Posterior vena cava (tissue), 2 donors: ENCODE results near the gene DAP3. TPM values are rescaled to one million over a fixed set of nuclear protein-coding genes. Genes with fewer than 3 reads are reported as not detected.
"Not testable (repeated sequence)": the region's sequence is repeated elsewhere in the genome, so short reads cannot be mapped to it uniquely, and the experiment has no call there.

Experiments used
- DNase-seq: peaks from one replicate; pipeline ENCODE4 v3.0.0-alpha.2; 2020; ENCODE audit warnings: low spot score
- intact Hi-C, 2 donors: fragments of 100-400 bp; cut with DNase I; formaldehyde crosslinking; loops; one replicate each; pipeline versions ENCODE4 v1.14.1 to v1.14.2; 2022 to 2023
- total RNA-seq, 2 donors: library from RNA; stranded (reverse); fragmentation: NEBNext Ultra II Directional; extraction: Animal tissue kit (Norgen Biotek cat#: 25700); gene quantifications; one replicate each; pipeline ENCODE4 v1.2.1, GENCODE V29; 2021
- donor health status: DM: yes; HTN: yes; CAD: no.
- donor health status: DM: yes; HTN: yes; CAD: no.

The DAP3 gene
- total RNA-seq, 2 donors from 2014 or later = 62.6 to 66.7 TPM

DNA sequence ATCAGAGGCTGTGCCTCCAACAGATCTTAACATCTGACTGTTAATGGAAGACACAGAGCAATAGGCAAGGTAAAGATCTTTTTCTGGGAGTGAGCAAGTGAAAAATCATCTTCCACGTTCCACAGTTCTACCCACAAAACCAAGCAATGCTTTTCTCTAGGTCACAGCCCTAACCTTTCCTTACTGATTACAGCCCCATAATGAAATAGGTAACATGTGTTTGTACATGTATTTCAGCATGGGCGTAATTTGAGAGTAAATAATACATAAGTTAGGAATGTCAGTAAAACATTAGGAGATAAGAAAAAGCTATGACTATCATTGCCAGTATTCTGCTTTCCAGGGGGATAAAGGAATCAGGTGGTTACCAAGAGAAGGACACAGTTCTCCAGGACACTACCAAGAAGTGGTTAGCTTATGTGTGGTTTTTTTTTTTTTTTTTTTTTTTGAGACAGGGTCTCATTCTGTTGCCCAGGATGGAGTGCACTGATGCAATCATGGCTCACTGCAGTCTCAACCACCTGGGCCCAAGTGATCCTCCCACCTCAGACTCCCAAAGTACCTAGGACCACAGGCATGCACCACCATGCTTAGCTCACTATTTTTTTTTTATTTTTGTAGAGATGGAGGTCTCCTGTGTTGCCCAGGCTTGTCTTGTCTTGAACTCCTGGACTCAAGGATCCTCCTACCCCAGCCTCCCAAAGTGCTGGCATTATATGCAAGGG, 72.0 kb downstream of the DAP3 start:
- no peak for DNase-seq
- intact Hi-C loops = no loop called here

DNA sequence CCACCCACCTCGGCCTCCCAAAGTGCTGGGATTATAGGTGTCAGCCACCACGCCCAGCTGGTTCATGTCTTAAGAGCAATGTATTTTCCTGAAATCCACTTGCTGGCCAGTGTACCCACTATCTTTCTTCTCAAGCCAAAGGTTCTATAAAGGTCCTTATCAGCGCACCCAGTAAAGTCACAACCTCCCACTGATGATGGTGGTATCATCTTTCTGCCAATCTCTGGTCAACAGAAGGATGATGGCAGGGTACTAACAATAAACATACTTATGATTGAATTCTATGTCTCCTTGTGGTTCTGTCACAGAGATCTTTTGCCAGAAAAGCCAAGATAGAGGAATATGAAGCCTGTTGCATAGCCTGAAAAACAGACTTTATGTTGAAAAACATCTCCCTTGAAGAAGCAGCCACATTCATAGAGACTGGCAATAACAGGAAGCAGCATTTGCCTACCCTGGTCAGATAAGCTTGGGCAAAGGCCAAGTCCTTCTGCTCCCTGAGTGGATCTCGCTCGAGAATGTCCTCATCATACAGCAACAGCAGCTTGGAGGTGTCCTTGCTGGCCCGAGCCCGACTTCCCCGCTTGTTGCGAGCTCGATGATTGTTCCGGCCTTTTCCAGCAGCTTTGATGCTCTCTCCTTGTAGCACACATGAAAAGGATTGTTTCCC, 73.0 kb downstream of the DAP3 start:
- intact Hi-C loops = no loop called here
- DNase-seq = no peak

DNA sequence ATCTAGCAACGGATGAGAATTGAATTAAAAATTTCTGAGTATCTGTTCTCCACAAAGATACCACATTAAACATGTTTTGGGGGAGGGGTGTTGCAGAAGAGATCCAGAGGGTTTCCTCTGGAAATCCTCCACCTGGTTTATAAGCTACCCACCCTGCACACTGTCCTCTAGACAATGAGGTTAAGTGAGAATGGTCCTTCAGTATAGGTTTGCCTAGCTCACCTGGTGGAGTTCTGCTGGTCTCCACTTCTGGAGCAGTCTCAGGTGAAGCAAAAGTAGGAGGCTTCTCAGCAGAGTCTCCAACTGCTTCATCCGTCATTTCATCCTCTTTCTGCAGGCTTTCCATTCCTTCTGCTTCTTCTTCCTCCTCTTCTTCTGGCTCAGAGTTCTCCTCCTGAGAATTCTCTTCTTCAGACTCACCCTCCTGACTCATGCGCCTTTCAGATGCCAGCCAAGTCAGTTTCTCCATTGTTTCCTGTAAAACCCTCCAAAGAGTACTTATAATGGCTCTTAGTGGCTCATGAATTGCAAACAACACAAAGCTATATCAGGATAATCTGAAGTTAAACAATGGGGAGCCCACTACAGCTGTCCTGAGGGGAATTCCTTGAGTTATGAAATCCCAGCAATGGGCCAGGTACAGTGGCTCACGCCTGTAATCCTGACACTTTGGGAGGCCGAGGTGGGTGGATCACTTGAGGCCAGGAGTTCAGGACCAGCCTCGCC, 74.4 kb downstream of the DAP3 start:
- intact Hi-C loops = not testable (repeated sequence)
- peak; percentile 84 for DNase-seq

DNA sequence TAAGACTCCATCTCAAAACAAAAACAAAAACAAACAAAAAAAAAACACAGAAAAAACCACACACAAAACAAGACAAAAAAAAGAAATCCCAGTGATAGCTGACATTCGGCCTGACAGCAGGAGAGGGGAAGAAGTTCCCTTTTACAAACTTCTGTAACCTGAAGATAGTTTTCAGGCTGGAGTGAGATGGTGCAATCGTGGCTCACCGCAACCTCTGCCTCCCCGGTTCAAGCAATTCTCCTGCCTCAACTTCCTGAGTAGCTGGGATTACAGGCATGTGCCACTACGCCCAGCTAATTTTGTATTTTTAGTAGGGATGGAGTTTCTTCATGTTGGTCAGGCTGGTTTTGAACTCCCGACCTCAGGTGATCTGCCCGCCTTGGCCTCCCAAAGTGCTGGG, 75.1 kb downstream of the DAP3 start:
- DNase-seq = not testable (repeated sequence)
- intact Hi-C loops = loop anchor here in 1 of 2 donors (1.0 kb wide), 1 partner anchor 70 kb away; no protein-coding TSS in a partner anchor

DNA sequence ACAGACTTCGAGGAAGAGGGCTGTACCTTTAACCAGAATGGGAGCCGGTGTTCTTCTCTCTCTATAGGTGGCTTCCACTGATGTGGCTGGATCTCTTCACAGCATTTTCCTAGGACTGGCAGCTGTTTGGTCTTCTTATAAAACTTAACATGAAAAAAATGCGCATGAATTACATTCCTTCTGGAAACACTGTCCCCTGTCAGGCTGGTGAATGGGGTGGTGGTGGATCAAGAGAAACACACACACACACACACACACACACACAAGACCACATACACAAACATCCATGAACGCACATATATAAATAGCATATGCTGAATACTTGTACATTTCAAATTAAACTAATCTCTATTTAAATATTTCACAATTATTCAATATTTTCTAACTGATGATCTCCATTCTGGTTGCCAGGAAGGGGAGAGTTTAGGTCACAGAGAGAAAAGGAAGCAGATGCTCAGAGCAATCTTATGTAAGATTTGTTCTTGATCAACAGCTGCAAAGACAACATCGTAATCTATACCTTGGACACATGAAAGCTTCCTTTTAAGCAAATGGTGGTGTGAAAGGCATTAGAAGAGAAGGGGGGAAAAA, 78.6 kb downstream of the DAP3 start:
- intact Hi-C loops, DNase-seq: not testable (repeated sequence)

DNA sequence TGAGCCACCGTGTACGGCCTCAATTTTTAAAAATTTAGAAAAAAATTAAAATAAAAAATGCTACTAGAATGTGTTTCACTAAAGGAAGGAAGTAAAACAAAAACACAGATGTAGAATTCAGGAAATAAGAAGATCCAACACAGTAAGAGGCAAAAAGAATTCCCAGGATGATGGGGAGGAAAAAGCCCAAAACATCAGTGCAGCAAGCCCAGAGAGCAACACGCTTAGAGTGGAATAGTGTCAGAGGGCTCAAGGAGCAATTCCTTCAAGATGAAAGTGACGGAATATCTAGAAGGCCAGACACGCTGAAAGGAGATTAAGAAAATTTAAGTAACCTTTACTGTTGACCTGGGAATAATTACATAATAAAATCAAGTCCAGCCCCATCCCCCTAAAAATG, 80.4 kb downstream of the DAP3 start:
- intact Hi-C loops = no loop called here
- no peak for DNase-seq

DNA sequence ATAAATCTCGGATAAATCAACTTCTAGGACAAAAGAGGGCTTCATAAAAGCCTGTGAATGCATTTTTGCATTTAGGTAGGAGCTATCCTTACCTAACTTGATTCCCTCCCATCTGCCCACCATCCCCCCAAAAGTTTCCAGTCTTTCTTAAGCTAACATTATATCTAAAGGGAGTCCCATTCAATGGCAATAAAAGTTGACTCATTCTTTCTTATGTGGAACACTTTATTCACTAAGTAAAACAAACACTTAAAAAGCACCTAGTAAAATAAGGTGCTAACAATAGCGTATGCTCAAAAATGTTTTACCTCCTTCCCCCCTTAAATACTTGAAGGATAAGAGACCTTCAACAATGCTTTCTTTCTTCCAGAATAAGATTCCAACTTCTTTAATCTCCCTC, 84.3 kb downstream of the DAP3 start:
- no peak for DNase-seq
- intact Hi-C loops = no loop called here

DNA sequence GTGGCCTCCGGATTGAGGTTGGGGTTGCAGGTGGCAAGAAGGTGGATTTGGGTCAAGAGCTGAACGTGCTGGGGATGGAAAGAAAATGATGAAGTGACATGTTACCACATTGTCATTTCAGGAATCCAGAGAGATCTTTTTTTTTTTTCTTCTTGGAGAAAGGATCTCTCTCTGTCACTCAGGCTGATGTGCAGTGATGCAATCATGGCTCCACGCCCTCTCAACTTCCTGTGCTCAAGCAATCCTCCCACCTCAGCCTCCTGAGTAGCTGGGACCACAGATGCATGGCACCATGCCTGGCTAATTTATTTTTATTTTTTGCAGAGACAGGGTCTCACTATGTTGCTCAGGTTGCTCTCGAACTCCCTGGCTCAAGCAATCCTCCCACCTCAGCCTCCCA, 87.5 kb downstream of the DAP3 start:
- intact Hi-C loops = no loop called here

DNA sequence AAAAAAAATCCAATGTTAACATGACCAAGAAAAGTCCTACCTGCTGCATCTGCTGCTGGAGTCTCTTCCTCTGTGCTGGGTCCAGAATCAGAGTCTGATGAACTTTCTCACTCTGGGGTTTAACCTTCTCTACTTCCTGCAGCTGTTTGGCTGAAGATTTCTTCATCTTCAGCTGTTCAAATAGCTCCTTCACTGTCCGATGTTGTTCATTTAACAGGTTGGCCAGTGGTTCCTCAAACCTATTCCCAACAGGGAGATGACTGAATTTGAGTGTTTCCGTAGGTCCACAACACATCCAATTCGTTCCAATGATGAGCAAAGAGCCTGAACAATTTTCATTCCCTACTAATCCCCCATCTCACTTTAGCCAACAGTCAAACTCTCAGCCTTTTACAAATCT, 88.7 kb downstream of the DAP3 start:
- no peak for DNase-seq
- intact Hi-C loops = no loop called here

More for the DNA sequence above, 87.5 kb downstream of the DAP3 start:
- DNase-seq = no peak

Other genes starting within 250 kb of the DAP3 start
- 10 to 100 TPM; 66.7 to 67.4 TPM for gene ASH1L, start 126.3 kb upstream of the DAP3 start, total RNA-seq
- gene MSTO1, start 78.9 kb upstream of the DAP3 start, total RNA-seq = 10 to 100 TPM; 29.6 to 30.2 TPM
- gene YY1AP1, start 317 bp upstream of the DAP3 start, total RNA-seq = 10 to 100 TPM; 62.4 to 73.7 TPM
- 10 to 100 TPM; 44.3 to 48.2 TPM for gene GON4L, start 168.1 kb downstream of the DAP3 start, total RNA-seq
- 10 to 100 TPM; 20.8 to 23.9 TPM for gene SYT11, start 170.5 kb downstream of the DAP3 start, total RNA-seq
- gene RIT1, start 222.3 kb downstream of the DAP3 start, total RNA-seq = 10 to 100 TPM; 34.1 to 36.2 TPM
- 10 to 100 TPM; 28.6 to 28.8 TPM for gene KHDC4, start 245.3 kb downstream of the DAP3 start, total RNA-seq